ENCODE results near the gene HEATR3.

Gene HEATR3, protein sequence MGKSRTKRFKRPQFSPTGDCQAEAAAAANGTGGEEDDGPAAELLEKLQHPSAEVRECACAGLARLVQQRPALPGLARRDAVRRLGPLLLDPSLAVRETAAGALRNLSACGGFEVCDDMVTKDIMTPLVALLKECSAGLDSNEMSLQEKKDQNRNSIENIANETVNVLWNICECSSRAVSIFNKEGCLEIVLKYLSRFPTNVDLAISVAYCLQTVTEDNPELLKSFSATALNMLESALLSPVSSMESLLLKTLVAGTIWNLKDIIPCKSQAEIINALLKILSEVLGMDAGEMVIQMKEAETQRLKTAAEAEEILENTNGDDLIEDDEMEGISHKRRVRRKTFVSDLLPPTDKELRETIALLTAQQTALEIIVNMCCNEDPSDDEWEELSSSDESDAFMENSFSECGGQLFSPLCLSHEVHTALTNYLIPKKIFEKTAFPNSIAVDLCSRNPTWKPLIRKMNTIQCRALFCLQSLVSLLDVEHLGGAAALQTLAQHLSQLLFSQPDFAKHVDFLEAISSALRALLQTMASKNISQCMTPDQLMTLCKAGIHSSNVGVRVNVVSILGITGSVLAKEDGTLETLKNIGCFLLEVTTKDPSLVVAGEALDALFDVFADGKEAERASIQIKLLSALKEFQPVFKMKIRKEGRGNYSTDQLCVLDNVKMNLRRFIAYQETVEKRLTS

DNA sequence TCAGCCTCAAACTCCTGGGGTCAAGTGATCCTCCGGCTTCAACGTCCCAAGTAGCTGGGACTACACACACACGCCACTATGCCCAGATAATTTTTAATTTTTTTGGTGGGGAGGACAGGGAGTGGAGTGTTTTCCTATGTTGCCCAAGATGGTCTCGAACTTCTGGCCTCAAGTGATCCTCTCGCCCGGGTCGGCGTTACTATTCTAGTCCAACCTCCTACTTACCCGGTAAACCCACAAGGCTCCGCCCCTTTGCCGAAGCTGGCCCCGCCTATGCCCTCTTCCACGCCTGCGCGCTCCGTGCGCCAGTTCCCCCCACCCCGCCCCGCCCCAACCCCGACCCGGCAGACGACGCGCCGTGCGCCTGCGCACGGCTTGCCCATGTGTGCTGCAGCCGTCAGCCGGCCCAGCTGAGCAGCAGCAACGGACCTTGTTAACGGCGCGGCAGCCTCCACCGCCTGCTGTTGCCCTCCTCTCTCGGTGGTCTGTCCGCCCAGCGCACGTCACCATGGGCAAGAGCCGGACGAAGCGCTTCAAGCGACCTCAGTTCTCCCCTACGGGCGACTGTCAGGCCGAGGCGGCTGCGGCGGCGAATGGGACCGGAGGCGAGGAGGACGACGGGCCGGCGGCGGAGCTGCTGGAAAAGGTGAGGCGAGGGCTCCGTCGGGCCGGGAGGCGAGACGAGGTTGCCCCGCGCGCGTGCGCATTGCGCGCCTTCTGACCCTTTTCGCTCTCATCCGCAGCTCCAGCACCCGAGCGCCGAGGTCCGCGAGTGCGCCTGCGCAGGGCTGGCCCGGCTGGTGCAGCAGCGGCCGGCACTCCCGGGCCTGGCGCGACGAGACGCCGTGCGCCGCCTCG lies at the start of gene HEATR3:
Gene HEATR3, plus strand, starts transcription at position 347 of the 858 bp plus-strand sequence. Its CDS starts 162 bp downstream, at position 509.
- DNase-seq (ENCODE audit: low read depth) = peak; percentile 70
- TF ChIP-seq, protein P1, sequence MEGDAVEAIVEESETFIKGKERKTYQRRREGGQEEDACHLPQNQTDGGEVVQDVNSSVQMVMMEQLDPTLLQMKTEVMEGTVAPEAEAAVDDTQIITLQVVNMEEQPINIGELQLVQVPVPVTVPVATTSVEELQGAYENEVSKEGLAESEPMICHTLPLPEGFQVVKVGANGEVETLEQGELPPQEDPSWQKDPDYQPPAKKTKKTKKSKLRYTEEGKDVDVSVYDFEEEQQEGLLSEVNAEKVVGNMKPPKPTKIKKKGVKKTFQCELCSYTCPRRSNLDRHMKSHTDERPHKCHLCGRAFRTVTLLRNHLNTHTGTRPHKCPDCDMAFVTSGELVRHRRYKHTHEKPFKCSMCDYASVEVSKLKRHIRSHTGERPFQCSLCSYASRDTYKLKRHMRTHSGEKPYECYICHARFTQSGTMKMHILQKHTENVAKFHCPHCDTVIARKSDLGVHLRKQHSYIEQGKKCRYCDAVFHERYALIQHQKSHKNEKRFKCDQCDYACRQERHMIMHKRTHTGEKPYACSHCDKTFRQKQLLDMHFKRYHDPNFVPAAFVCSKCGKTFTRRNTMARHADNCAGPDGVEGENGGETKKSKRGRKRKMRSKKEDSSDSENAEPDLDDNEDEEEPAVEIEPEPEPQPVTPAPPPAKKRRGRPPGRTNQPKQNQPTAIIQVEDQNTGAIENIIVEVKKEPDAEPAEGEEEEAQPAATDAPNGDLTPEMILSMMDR (IDR thresholded peaks at IDR 0.05; ENCODE audit: control insufficient read depth, extremely low read depth, insufficient read depth) = no peak
- H3K4me3 ChIP-seq (ENCODE audit: low read depth, low read length) = peak within 1 kb of the TSS; percentile 79

DNA sequence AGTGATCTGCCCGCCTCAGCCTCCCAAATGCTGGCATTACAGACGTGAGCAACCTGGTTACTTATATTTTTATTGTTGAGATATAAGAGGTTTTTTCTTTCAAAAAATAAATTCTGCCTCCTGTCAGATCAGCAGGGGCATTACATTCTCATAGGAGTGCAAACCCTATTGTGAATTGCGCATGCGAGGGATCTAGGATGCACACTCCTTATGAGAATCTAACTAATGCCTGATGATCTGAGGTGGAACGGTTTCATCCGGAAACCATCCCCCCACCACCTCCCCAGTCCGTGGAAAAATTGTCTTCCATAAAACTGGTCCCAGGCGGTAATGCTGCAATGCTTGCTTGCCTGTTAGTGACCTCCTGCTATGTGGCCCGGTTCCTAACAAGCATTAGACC lies 48.2 kb upstream of the HEATR3 start:
- no peak for DNase-seq (ENCODE audit: low read depth)
- no peak overlapping the region for H3K4me3 ChIP-seq (ENCODE audit: low read depth, low read length)
- TF ChIP-seq, protein P1 (IDR thresholded peaks at IDR 0.05; ENCODE audit: control insufficient read depth, extremely low read depth, insufficient read depth) = no peak

GRCh38 chr16:50021544-50021943 lies 44.2 kb upstream of the HEATR3 start:
- no peak overlapping the region for H3K4me3 ChIP-seq (ENCODE audit: low read depth, low read length)
- TF ChIP-seq, protein P1 (IDR thresholded peaks at IDR 0.05; ENCODE audit: control insufficient read depth, extremely low read depth, insufficient read depth) = no peak
- DNase-seq (ENCODE audit: low read depth) = no peak

DNA sequence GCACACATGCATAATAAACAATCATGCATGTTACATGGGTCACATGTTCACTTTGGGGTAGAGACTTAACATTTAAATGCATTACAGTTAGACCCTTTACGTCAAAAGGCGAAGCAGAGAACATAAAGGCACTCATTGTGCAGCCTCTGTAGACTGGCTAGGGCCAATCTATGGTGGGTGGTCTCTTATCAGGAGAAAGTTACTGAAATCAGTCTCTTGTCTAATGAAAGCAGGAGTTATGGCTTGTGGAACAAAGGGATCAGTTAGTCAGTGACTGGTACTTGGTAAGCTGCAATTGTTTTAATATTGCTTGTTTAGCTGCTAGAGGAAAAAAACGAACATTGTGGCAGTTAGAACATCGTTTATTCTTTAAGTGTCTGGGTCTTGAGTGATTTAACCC lies 42.1 kb upstream of the HEATR3 start:
- H3K4me3 ChIP-seq (ENCODE audit: low read depth, low read length) = no peak overlapping the region
- TF ChIP-seq, protein P1 (IDR thresholded peaks at IDR 0.05; ENCODE audit: control insufficient read depth, extremely low read depth, insufficient read depth) = no peak
- DNase-seq (ENCODE audit: low read depth) = no peak

GRCh38 chr16:50024207-50024606 lies 41.6 kb upstream of the HEATR3 start:
- TF ChIP-seq, protein P1 (IDR thresholded peaks at IDR 0.05; ENCODE audit: control insufficient read depth, extremely low read depth, insufficient read depth) = no peak
- H3K4me3 ChIP-seq (ENCODE audit: low read depth, low read length) = no peak overlapping the region

DNA sequence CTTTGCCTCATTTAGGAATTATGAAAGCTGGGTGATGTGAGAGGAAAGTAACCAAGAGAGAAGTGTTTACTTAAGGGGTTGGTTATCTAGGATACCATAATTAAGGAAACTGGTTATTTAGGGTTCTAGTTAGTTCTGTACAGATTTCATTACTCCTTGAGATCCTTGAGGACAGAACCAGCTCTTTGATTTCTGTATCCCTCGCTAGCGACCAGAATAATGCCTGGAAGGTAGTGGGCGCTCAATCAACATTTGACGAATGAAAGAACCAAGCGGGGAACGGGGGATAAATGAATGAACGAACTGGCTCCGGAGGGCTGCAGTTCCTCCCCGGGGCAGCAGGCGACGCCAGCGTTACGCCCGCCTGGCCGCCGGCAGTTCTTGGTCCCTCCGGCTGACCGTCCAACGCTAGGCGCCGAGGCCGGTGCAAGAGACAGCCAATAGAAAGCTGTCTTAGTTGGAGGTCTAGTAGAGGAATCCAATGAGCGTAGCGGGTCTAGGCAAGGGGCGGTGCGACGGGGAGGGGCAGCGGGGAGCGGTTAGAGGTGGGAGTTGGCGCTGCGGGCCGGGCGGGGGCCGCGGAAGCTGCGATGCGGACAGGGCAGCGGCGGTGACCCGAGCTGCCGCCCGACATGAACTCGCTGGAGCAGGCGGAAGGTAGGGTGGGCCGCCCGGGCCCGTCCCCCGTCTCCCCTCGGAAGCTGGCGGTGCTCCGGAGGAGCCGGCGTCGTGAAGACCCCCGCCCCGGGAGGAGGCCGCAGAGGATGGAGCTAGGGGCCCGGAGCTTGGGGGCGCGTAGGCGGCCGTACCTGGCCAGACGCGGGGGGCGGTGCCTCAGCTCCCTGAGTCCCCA lies 40.9 kb upstream of the HEATR3 start, which contains the start of gene CNEP1R1:
Gene CNEP1R1, plus strand, starts transcription at position 542 of the 853 bp plus-strand sequence. Its CDS starts 91 bp downstream, at position 633.
- peak within 1 kb of the TSS; percentile 92 for H3K4me3 ChIP-seq (ENCODE audit: low read depth, low read length)
- TF ChIP-seq, protein P1 (IDR thresholded peaks at IDR 0.05; ENCODE audit: control insufficient read depth, extremely low read depth, insufficient read depth) = peak; percentile 99
- peak; percentile 89 for DNase-seq (ENCODE audit: low read depth)

More at GRCh38 chr16:50024207-50024606, 41.6 kb upstream of the HEATR3 start:
- no peak for DNase-seq (ENCODE audit: low read depth)

All from LNCaP clone FGC (cell line).